ENCODE measurements around the gene PALM2AKAP2.

GRCh38 chr9:109792951-109793546, 13.1 kb downstream of the PALM2AKAP2 start:
- TF ChIP-seq ZNF274 (IDR thresholded peaks at IDR 0.05; ENCODE audit: low read depth, low read length) (no peak), YY1 (IDR thresholded peaks at IDR 0.05; ENCODE audit: insufficient read depth, insufficient read length) (no peak), SUZ12 (IDR thresholded peaks at IDR 0.05; ENCODE audit: extremely low read depth, insufficient read depth, insufficient read length) (no peak)

Measured in NT2/D1 (cell line).